Muscle of back (tissue), 13 donors: ENCODE data around the gene SCYL2. TPM values are rescaled to one million over a fixed set of nuclear protein-coding genes. Genes with fewer than 3 reads are reported as not detected.
"Not testable (repeated sequence)": the region's sequence is repeated elsewhere in the genome, so short reads cannot be mapped to it uniquely, and the experiment has no call there.

Experiments
- DNase-seq, 3 donors: peaks; one replicate each; pipeline versions ENCODE4 v3.0.0 to v3.0.0-alpha.2; 2013
- long read RNA-seq, 9 donors: transcript quantifications; one replicate each; lab custom pipeline, GENCODE V29; 2026
- polyA plus RNA-seq, 10 donors: library from polyadenylated mRNA; unstranded; fragments of 120-200 nt; gene quantifications; one replicate each; pipeline ENCODE4 v1.2.1, GENCODE V29; 2013; ENCODE audit not compliant: insufficient read length in 10 of 10

SCYL2 gene
- 10 to 100 TPM; 23.5 to 41.2 (median 33.1) TPM for polyA plus RNA-seq
- long read RNA-seq, donor 1, full-length matches to known transcripts: 3 of 3 reads
- long read RNA-seq, donor 1, partial matches to known transcripts: 0 of 3 reads
- long read RNA-seq, donor 1, other reads (novel, unspliced or antisense): 0 of 3 reads
- long read RNA-seq, donor 2: 0 reads
- long read RNA-seq, donor 3: 0 reads
- long read RNA-seq, donor 4, partial matches to known transcripts: 0 of 1 reads
- long read RNA-seq, donor 4, other reads (novel, unspliced or antisense): 0 of 1 reads
- long read RNA-seq, donor 5, full-length matches to known transcripts: 3 of 8 reads
- long read RNA-seq, donor 5, partial matches to known transcripts: 5 of 8 reads
- long read RNA-seq, donor 5, other reads (novel, unspliced or antisense): 0 of 8 reads
- long read RNA-seq, donor 6: 0 reads
- long read RNA-seq, donor 7, partial matches to known transcripts: 0 of 1 reads
- long read RNA-seq, donor 7, other reads (novel, unspliced or antisense): 0 of 1 reads
- long read RNA-seq, donor 8, partial matches to known transcripts: 5 of 5 reads
- long read RNA-seq, donor 8, other reads (novel, unspliced or antisense): 0 of 5 reads
- long read RNA-seq, donor 9, partial matches to known transcripts: 0 of 1 reads
- long read RNA-seq, donor 9, other reads (novel, unspliced or antisense): 0 of 1 reads

- DNase-seq: peak; percentile 96 to 98 (median 97)
These were observed at the start of gene SCYL2, which contains the start of gene DEPDC4 for GRCh38 chr12:100266835-100267602. Gene SCYL2 (plus strand): TSS chr12:100267177. CDS start chr12:100282971, 15,794 bp downstream. Gene DEPDC4 (minus strand): TSS chr12:100267079. CDS start chr12:100267076, 3 bp downstream.

- no peak for DNase-seq
These were observed 47.5 kb upstream of the SCYL2 start for GRCh38 chr12:100219328-100220109.

- no peak for DNase-seq
These were observed 45.5 kb upstream of the SCYL2 start for GRCh38 chr12:100221523-100221922.

GRCh38 chr12:100222173-100222572 is 44.8 kb upstream of the SCYL2 start:
- not testable (repeated sequence) for DNase-seq

- DNase-seq: no peak
These were observed 41.5 kb upstream of the SCYL2 start for GRCh38 chr12:100225491-100225890.

- DNase-seq: no peak
These were observed 37.8 kb upstream of the SCYL2 start for GRCh38 chr12:100229036-100229635.

GRCh38 chr12:100229876-100230275 is 37.1 kb upstream of the SCYL2 start:
- no peak for DNase-seq

GRCh38 chr12:100231873-100232272 is 35.1 kb upstream of the SCYL2 start:
- DNase-seq: not testable (repeated sequence)

- DNase-seq: peak; percentile 17 to 50 (median 23)
These were observed 32.8 kb upstream of the SCYL2 start for GRCh38 chr12:100234166-100234565.

- DNase-seq: peak; percentile 41 to 63 (median 46)
These were observed 32.2 kb upstream of the SCYL2 start for GRCh38 chr12:100234591-100235304.

- DNase-seq: no peak
These were observed 28.2 kb upstream of the SCYL2 start for GRCh38 chr12:100238801-100239200.

GRCh38 chr12:100239589-100239988 is 27.4 kb upstream of the SCYL2 start:
- DNase-seq: no peak

GRCh38 chr12:100243137-100243536 is 23.8 kb upstream of the SCYL2 start:
- no peak for DNase-seq

GRCh38 chr12:100247765-100248164 is 19.2 kb upstream of the SCYL2 start:
- DNase-seq: no peak

- no peak for DNase-seq
These were observed 18.1 kb upstream of the SCYL2 start for GRCh38 chr12:100248886-100249285.

- DNase-seq: no peak
These were observed 17.0 kb upstream of the SCYL2 start for GRCh38 chr12:100249941-100250340.

GRCh38 chr12:100251917-100252316 is 15.1 kb upstream of the SCYL2 start:
- DNase-seq: no peak

GRCh38 chr12:100253437-100253836 is 13.5 kb upstream of the SCYL2 start:
- no peak for DNase-seq

- no peak for DNase-seq
These were observed 12.1 kb upstream of the SCYL2 start for GRCh38 chr12:100254876-100255275.

GRCh38 chr12:100258127-100258526 is 8.8 kb upstream of the SCYL2 start:
- DNase-seq: no peak
